NCI-H69 (cell line): Measurements from ENCODE around the gene LCE6A.

ENCODE experiments used
- DNase-seq: peaks from one replicate; lab custom pipeline; 2025; lab: John Stamatoyannopoulos, UW

LCE6A gene, protein sequence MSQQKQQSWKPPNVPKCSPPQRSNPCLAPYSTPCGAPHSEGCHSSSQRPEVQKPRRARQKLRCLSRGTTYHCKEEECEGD

DNA sequence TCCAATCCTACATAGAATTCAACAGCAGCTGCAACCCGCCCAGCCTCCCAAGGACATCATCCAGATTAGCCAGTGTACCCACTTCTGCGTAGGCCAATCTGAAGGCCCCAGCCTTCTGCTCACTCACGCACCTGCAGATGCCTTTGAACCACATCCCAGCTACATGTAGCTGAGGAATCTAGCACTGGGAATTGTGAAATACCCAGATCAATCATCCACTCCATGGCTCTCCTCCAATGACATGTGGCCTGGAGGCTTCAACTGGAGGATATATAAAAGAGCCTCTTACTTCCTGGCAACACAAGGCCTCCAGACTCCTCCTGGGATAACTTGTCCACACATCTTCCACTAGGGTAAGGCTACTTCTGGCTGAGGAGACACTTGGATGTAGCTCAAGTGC is at the start of gene LCE6A:
TSS of gene LCE6A (plus strand) at position 301 of the 400 bp plus-strand sequence. CDS start 665 bp downstream, outside the sequence.
- DNase-seq, result no peak

DNA sequence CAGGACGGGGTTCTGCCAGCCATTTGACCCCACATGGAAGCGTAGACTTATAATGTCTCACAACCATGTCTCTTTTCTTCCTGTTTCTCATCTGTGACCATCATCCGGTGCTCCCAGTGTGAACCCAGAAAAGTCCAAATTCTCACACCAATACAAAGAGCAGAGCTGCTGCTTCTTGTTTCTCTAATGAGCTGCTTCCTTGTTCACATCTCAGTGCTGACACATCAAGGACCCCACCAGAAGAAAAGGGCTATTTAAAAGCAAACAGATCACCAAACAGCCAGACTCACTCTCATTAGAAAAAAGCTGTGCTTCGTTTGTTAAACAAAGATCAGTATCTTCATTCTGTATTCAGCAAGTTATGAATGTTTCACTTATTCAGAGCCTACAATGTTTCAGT is 47.0 kb upstream of the LCE6A start:
- no peak for DNase-seq

DNA sequence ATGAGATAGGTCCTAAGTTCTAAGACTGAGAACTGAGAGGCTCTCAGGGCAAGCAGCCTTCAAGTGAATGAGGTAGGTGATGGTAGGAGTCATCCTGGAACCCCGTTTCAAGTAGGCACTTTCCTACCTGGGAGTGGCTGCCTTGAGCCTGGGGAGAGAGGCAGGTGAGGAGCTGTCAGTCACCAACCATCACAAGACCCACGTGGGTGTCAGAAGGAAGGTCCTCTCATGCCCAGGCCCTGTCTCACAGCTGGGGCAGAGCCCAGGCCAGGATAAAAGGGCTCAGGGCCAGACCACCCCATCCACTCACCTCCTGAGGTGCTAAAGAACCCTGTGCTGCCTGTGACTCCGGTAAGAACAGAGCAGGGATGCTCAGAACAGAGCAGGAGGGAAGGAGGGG is 46.2 kb upstream of the LCE6A start, which contains the start of gene LCE1D:
TSS of gene LCE1D (plus strand) at position 301 of the 400 bp plus-strand sequence. CDS start 1,074 bp downstream, outside the sequence.
- DNase-seq, result no peak

- DNase-seq, result no peak
Measured at GRCh38 chr1:152801333-152801732, 41.3 kb upstream of the LCE6A start.

GRCh38 chr1:152806576-152806975 is 36.1 kb upstream of the LCE6A start, which contains the start of gene LCE1C:
Gene LCE1C (minus strand): TSS chr1:152806651. CDS start chr1:152805478, 1,173 bp downstream.
- DNase-seq, result no peak

DNA sequence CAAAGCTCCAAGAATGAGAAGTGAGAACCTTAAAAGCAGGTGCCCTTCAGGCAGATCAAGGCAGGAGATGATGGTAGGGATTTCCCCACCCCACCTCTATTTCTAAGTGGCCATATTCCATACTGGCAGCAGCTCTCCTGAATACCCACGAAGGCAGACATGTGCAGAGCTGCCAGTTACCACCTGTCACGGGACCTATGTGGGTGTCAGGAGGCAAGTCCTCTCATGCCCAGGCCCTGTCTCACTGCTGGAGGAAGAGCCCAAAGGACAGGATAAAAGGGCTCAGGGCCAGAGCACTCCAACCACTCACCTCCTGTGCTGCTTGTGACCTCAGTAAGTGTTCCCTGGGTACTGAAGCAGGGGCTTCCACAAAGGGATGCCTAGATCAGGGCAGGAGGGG is 31.6 kb upstream of the LCE6A start:
- DNase-seq, result no peak

GRCh38 chr1:152811671-152812070 is 31.0 kb upstream of the LCE6A start, which contains the start of gene LCE1B:
Gene LCE1B (plus strand): TSS chr1:152811971. CDS start chr1:152812447, 476 bp downstream.
- DNase-seq, result no peak

DNA sequence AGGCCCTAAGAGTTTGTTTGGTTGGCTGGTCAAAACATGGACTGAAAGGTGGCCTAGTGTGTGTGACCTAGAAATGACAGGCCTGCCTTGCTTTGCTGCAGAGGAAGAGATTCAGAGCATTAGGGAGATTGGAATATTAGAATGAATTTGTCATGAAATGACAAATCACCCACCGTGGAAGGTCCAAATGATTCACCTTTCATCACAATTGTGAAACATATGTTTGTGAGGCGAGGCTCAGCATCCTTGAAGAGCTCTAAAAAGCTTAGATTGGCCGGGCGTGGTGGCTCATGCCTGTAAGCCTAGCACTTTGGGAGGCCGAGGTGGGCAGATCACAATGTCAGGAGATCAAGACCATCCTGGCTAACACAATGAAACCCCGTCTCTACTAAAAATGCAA is 25.3 kb upstream of the LCE6A start:
- no peak for DNase-seq

- no peak for DNase-seq
Measured at GRCh38 chr1:152823294-152823693, 19.4 kb upstream of the LCE6A start.

- no peak for DNase-seq
Measured at GRCh38 chr1:152824964-152825363, 17.7 kb upstream of the LCE6A start.

DNA sequence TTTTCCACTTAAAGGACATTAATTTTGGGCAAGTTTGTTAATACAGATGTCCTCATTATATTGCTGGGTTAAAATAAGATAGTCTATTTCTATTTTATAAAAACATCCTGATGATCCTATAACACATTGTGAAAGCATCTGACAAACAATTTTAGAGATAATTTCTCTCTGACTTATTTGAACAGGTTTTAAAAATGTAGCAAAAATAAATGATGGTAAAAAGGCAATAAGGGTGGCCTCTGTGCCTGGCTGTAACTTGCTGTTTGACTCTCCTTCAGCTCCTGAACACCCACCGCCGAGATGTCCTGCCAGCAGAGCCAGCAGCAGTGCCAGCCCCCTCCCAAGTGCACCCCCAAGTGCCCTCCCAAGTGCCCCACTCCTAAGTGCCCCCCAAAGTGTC is 15.5 kb upstream of the LCE6A start, which contains the start of gene LCE1A:
TSS of gene LCE1A (plus strand) at position 301 of the 400 bp plus-strand sequence. CDS start at position 301, 0 bp downstream.
- DNase-seq, result no peak

- no peak for DNase-seq
Measured at GRCh38 chr1:152836870-152837269, 5.8 kb upstream of the LCE6A start.

GRCh38 chr1:152855661-152856060 is 13.0 kb downstream of the LCE6A start:
- DNase-seq, result no peak

GRCh38 chr1:152858062-152858461 is 15.4 kb downstream of the LCE6A start:
- DNase-seq, result no peak

DNA sequence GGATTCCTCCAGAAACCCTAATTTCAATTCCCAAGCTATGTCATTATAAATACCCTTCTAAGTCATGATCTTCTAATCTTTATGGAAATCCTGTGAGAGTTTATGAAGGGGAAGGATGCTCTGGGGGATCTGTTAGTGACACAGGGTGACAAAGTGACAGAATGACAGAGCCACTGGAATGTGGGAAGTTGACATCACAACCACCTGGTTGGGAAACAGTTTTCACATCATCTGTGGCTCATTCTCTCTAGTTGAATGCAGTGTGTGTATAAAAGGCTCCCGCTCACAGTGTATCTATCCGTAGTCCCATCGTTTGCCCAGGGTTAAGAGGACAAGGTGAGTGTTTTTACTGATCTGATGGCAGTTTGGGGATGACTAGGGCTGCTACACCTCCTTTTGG is 17.0 kb downstream of the LCE6A start, which contains the start of gene LCE7A:
TSS of gene LCE7A (plus strand) at position 301 of the 400 bp plus-strand sequence. CDS start 702 bp downstream, outside the sequence.
- DNase-seq, result no peak

DNA sequence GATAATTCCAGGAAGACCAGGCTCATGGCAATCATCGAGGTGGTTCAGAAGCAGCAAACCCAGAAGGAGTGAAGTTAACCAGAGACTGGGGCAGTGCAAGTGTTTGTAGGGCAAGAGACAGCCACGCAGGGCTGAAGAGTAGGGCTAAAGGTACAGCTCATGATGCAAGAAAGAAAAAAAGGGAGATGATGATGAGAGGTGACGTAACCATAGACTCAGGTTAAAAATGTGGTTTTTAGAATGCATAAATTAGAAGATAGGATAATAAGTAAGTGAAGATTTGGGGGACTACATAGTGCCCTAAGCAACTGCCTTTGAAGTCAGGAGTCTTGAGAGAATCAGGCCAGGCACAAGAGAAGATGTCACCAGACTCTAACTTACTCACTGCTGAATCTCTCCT is 17.5 kb downstream of the LCE6A start:
- DNase-seq, result no peak

DNA sequence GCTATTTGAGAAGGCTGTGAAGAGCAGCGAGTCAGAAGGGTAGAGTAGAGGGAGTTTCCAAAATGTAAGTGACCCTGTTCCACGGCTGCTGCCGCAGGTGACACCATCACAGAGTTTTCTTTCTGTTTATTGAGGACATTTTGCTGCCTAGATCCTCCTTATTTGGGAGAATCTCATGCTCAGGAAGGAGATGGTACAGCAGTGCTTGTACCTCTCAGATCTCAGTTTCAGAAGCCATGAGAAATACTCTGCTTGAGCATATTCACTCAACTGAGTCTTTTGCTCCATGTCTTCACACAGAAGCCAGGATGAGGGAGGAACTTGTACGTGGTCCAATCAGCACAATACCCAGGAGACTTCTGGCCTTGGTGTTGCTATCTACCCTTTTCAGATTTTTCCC is 18.7 kb downstream of the LCE6A start:
- DNase-seq, result no peak

- no peak for DNase-seq
Measured at GRCh38 chr1:152864443-152864842, 21.8 kb downstream of the LCE6A start.

DNA sequence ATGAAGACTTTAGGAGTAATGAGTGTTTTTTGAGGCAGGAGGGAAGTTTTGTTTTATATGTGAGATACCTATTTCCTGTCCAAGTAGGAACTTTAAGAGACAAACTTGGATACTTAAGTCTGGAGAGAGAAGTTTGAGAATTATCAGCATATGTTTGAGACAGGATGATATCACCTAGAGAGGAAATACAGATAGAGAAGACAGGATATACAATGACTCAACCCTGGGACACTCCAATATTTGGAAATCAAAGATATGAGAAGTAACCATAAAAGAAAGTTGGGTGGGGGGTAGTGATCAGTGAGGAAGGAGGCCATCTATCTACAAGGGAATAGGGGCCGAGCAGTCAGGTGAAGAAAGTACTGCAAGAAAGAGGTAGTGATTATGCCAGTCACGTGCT is 23.7 kb downstream of the LCE6A start:
- no peak for DNase-seq

- peak; percentile 65 for DNase-seq
Measured at GRCh38 chr1:152869808-152870419, 27.3 kb downstream of the LCE6A start.

DNA sequence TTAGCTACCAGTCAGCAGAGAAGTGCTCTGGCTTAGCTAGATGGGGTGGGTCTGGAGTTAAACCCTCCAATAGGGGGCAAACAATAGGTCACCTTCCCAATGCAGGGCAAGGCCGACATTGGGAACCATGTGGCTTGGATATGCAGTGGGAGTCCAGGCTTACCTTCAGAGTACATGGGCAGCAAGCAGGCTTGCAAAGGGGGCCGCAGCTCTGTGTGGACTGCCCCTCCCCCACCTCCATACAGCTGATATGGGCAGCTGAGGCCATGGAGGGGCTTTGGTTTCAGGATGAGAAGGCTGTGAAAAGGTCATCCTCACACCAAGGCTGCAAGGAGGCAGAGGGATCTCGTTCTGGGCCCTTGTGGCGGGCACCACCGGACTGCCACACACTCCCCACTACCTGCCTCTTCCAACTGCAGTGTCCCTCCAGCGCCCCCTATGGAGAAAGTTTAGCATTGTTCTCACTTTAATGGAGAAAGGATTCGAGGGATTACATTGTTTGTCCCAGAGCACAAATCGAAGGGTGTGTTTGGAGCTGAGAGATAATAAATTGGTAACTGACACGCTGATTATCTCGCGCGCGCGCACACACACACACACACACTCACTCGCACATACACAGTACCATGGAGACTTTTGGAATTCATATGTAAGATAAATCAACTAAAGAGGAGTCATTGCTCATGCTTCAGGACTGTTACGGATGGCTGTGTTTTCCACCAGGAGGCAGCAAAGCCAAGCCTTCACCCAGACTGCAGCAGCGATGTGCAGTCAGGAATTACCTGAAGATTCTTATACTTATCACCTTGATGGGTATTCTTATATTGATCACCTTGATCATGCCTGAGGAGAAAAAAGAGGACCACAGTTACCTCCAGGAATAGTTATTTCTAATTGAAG is 28.4 kb downstream of the LCE6A start:
- DNase-seq, result peak; percentile 22

GRCh38 chr1:152871731-152872126 is 29.1 kb downstream of the LCE6A start:
- no peak for DNase-seq

GRCh38 chr1:152873495-152873894 is 30.8 kb downstream of the LCE6A start:
- no peak for DNase-seq
